ENCODE measurements around the gene IRX2.

The IRX2 gene

GRCh38 chr5:2755681-2756171 lies 4.2 kb upstream of the IRX2 start:
- DNase-seq, result no peak

GRCh38 chr5:2755076-2755680 lies 3.7 kb upstream of the IRX2 start:
- no peak for DNase-seq

- DNase-seq, result no peak
Measured at GRCh38 chr5:2754581-2755075, 3.2 kb upstream of the IRX2 start.

- no peak for DNase-seq
Measured at GRCh38 chr5:2753452-2754420, 2.3 kb upstream of the IRX2 start.

- DNase-seq, result no peak
Measured at GRCh38 chr5:2752821-2753439, 1.5 kb upstream of the IRX2 start.

GRCh38 chr5:2752059-2752820 lies 763 bp upstream of the IRX2 start:
- DNase-seq, result no peak

- DNase-seq, result no peak
Measured at GRCh38 chr5:2750758-2751464, 566 bp downstream of the IRX2 start.

- no peak for DNase-seq
Measured at GRCh38 chr5:2750026-2750757, 1.3 kb downstream of the IRX2 start.

GRCh38 chr5:2749514-2750025 lies 1.9 kb downstream of the IRX2 start:
- no peak for DNase-seq

GRCh38 chr5:2748861-2749513 lies 2.5 kb downstream of the IRX2 start:
- no peak for DNase-seq

GRCh38 chr5:2748179-2748860 lies 3.2 kb downstream of the IRX2 start:
- no peak for DNase-seq

- no peak for DNase-seq
Measured at GRCh38 chr5:2747363-2748162, 3.9 kb downstream of the IRX2 start.

GRCh38 chr5:2746561-2747032 lies 4.9 kb downstream of the IRX2 start:
- DNase-seq, result no peak

GRCh38 chr5:2744485-2744884 lies 7.0 kb downstream of the IRX2 start:
- no peak for DNase-seq

- DNase-seq, result no peak
Measured at GRCh38 chr5:2742921-2743679, 8.4 kb downstream of the IRX2 start.

- no peak for DNase-seq
Measured at GRCh38 chr5:2741956-2742355, 9.5 kb downstream of the IRX2 start.

- no peak for DNase-seq
Measured at GRCh38 chr5:2740876-2741555, 10.5 kb downstream of the IRX2 start.
